Mammary epithelial cell (primary cell): ENCODE measurements around the gene VAV3.

Experiments used
- EZH2 ChIP-seq: IDR thresholded peaks from 2 replicates; pipeline ENCODE4 v1.6.1; 2012; ENCODE audit warnings: low read length, inconsistent platforms, borderline replicate concordance
- TF ChIP-seq, protein P1 (sequence below), 2 donors: IDR thresholded peaks in 1 of 2; conservative IDR thresholded peaks in 1 of 2; 2 replicates each; pipeline ENCODE4 v1.5.1; 2011 to 2012; ENCODE audit warnings: inconsistent platforms in 2 of 2, low read length in 2 of 2, mild to moderate bottlenecking in 2 of 2, control low read depth in 1 of 2, low read depth in 1 of 2; ENCODE audit not compliant: insufficient read depth in 1 of 2; ENCODE audit errors: extremely low read depth in 1 of 2

DNA sequence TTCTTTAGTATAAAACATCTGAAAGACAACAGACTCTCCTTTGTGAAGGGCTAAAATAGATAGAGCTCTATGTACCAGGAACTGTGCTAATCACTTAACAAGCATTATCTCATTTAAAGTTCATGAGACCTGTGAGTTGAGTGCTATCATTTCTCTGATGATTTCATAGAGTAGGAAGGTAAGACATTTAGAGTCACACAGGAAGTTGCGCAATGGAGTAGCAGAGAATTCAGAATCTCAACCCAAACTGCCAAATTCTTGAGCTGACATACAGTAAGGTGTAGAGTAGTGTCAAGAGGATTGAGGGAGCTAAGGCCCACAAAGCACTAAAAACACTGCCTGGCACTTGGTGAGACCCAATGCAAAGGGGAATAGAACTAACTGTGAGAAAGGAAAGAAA lies 439.8 kb downstream of the VAV3 start:
- TF ChIP-seq, protein P1, sequence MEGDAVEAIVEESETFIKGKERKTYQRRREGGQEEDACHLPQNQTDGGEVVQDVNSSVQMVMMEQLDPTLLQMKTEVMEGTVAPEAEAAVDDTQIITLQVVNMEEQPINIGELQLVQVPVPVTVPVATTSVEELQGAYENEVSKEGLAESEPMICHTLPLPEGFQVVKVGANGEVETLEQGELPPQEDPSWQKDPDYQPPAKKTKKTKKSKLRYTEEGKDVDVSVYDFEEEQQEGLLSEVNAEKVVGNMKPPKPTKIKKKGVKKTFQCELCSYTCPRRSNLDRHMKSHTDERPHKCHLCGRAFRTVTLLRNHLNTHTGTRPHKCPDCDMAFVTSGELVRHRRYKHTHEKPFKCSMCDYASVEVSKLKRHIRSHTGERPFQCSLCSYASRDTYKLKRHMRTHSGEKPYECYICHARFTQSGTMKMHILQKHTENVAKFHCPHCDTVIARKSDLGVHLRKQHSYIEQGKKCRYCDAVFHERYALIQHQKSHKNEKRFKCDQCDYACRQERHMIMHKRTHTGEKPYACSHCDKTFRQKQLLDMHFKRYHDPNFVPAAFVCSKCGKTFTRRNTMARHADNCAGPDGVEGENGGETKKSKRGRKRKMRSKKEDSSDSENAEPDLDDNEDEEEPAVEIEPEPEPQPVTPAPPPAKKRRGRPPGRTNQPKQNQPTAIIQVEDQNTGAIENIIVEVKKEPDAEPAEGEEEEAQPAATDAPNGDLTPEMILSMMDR (conservative IDR thresholded peaks at IDR 0.05 in 1 of 2, IDR thresholded peaks at IDR 0.05 in 1 of 2; ENCODE audit: extremely low read depth in 1 of 2, insufficient read depth in 1 of 2, low read depth in 1 of 2, low read length in 2 of 2) = no peak
- no peak for TF ChIP-seq EZH2
